Panc1 (cell line): ENCODE data around the gene ESRRA.

Source experiments
- CTCF ChIP-seq: fragments of 450-650 bp; IDR thresholded peaks from 2 replicates; pipeline ENCODE4 v1.5.1; 2017; ENCODE audit warnings: mild to moderate bottlenecking
- POLR2AphosphoS5 ChIP-seq: IDR thresholded peaks from 2 replicates; pipeline ENCODE4 v1.6.1; 2012; ENCODE audit warnings: mild to moderate bottlenecking, low read depth, low read length, moderate library complexity
- SIN3A ChIP-seq: IDR thresholded peaks from 2 replicates; pipeline ENCODE4 v1.6.1; 2012; ENCODE audit warnings: low read depth, mild to moderate bottlenecking, low read length, moderate library complexity, borderline replicate concordance; ENCODE audit not compliant: insufficient read depth

- TF ChIP-seq CTCF (no peak), SIN3A (no peak), POLR2AphosphoS5 (no peak)
Measured at GRCh38 chr11:64266339-64266738, 39.0 kb upstream of the ESRRA start.
